GM19193 (cell line): Measurements from ENCODE around the gene C14orf180.

Experiments
- POLR2A ChIP-seq: IDR thresholded peaks from 4 replicates; pipeline ENCODE4 v1.6.1; 2011; ENCODE audit not compliant: insufficient read depth, insufficient read length; ENCODE audit errors: extremely low read depth

The C14orf180 gene

GRCh38 chr14:104579507-104579906 lies at the start of gene C14orf180:
Gene C14orf180 (plus strand): TSS chr14:104579764. CDS start chr14:104586431, 6,667 bp downstream.
- no peak for TF ChIP-seq POLR2A

- TF ChIP-seq POLR2A = no peak
Measured at GRCh38 chr14:104530646-104531045, 48.9 kb upstream of the C14orf180 start.

DNA sequence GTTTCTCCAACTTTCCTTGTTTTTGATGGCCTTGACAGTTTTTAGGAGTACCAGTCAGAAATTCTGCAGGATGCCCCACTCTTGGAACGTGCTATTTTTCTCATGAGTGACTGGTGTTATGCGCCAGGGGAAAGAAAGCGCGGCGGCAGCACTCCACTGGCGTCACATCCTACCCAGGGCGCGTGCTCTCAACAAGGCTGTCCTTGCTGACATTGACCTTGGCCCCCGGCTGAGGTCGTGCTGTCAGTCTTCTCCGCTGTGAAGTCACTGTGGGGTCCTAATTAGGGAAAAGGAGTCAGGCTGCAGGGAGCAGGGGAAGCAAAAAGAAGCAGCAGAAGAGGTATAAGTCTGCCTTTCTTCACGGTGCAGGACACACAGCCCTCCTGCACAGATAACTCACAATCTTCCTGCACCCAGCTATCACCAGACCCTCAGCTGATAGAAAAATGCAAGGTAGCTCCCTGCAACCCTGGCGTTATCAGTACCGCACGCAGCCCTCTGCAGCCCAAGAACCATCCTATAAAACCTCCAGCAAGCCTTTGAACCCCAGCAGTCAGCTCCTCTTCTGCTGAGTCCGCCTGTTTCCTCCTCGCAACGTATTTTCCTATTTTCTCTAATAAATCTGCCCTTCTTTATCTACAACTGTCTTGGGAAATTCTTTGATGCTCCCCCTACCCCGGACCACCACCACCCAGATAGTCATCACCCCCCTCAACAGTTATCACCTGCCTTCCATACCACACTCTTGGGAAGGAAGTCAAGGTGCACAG lies 48.0 kb upstream of the C14orf180 start:
- no peak for TF ChIP-seq POLR2A

GRCh38 chr14:104532191-104532555 lies 47.4 kb upstream of the C14orf180 start:
- TF ChIP-seq POLR2A = no peak

GRCh38 chr14:104534036-104534435 lies 45.5 kb upstream of the C14orf180 start:
- no peak for TF ChIP-seq POLR2A

- TF ChIP-seq POLR2A = no peak
Measured at GRCh38 chr14:104536942-104537612, 42.5 kb upstream of the C14orf180 start.

DNA sequence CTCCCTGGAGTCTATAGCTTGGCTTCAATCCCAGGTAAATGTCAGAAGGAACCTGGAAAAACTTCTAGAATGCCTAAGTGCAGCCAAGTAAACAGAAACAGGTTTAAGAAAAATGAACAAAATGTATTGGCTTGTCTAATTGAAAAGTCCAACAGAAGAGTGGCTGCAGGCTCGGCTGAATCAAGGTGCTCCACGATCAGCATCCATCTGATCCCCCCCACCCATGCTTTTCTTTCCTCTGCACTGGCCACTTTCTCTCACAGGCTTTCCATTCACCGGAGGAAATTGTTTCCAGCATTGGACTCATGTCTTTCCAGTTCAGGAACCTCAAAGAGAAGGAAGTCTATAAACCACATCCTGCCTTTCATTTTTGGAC lies 42.0 kb upstream of the C14orf180 start:
- TF ChIP-seq POLR2A = no peak

DNA sequence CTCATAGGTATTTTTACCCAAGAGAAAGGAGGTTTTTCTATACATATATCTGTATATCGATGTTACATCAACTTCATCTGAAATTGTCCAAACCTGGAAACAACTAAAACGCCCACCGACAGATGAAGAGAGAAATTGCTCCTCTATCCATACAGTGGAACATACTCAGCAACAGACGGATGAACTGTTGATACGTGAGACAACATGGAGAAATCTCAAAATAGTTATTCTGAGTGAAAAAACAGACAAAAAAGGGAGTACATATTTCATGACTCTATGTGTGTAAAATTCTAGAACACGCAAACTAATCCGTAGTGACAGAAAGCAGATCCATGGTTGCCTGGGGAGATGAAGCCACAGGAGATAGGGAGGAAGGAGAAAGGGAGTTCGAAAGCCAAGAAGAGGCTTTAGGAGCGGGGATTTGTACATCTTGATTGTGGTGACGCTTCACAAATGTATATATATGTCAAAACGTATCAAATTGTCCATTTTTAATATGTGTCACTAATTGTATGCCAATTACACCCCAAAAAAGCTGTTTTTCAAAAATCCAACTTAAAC lies 37.6 kb upstream of the C14orf180 start:
- no peak for TF ChIP-seq POLR2A

- no peak for TF ChIP-seq POLR2A
Measured at GRCh38 chr14:104542871-104543830, 36.4 kb upstream of the C14orf180 start.

GRCh38 chr14:104544362-104544961 lies 35.1 kb upstream of the C14orf180 start:
- TF ChIP-seq POLR2A = no peak

DNA sequence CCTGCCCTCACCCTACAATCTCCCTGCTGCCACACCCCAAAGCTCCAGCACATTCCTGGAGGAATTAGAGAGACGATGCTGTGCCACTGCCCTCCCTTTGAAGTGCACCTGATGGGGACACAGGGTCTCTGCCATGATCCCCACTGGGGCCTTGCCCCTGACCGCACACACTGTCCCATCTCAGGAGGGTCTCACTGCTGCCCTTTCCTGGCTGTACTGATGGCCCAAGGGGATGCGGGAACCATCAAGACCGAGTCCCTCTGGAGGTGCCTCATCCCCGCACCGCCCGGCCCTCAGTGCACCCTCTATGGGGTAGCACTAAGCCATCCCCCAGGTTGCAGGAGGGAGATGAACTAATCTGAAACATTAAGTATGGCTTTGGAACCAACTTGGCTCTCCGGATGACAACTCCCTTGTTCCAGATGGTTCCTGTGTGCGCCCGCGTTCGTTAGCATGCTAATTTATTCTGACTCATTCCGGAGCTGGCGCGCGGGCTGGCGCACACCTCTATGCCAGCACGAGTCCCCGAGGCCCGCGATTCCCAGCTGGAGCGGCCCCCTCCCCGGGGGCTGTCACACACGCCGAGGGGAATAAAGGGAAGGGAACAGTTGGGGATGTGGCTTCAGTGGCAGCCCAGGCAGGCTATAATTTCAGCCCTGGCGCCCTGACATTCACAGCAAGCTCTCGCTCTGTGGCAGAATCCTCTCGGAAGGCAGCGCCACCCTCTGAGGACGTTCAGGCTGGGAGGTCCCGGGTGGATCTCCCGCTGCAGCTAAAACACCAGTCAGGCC lies 34.2 kb upstream of the C14orf180 start:
- no peak for TF ChIP-seq POLR2A

DNA sequence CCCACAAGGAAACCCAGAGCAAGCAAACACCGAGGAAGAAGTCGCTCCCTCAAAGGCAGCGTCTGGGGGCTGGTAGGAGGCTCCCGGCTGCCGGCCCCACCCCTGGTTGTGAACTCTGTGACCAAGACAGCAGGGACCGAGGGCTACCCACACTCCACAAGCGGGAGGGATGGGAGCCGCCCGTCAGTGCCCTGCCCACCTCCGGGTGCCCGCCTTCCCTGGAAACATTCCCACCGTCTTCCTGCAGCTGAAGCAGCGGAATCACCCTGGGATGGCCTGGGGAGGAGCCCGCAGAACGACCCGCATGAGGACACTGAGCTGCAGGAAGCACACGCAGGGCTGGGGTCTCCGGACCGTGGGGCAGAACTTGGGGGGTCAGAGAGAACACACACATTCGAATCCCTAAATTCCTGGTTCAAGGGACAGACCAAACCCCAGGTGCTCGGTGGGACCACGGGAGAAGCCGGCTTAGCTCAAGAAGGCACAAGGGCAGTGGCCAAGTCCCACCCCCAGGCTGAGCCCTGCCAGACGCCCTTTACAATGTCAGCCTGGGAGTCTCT lies 33.5 kb upstream of the C14orf180 start:
- no peak for TF ChIP-seq POLR2A

DNA sequence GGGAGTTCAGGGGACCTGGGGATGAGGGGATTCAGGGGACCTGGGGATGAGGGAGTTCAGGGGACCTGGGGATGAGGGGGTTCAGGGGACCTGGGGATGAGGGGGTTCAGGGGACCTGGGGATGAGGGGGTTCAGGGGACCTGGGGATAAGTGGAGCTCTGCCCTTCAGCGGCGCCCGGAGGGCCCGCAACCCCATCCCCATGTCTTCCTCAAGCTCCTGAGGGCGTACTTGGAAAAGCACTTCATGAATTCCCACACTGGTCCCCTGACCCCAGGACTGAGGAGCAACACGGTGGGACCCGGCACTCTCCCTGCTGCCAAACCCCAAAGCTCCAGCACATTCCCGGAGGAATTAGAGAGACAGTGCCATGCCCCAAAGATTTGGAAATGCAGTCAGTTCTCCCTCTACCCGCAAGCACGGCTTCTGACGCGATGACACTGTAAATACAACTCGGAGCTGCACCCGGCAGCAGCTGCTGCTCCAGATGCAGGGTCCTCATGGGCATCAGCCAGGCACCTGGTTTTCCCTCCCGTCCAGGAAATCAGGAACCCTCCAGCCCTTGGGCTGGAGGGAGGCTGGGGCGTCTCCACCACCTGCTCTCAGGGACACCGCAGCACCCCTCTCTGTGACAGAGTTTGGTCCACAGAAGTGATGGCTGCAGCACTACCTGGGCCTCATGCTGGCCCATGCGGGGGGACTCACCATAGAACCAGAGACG lies 32.8 kb upstream of the C14orf180 start:
- no peak for TF ChIP-seq POLR2A
